ENCODE measurements around the gene LINC00305.

LINC00305 gene

GRCh38 chr18:64083916-64084315, 65.0 kb downstream of the LINC00305 start:
- Histone ChIP-seq H3K27me3 (ENCODE audit: insufficient read depth, low read length, poor library complexity, severe bottlenecking) (no peaks in the 10 kb centered on the region), H3K4me2 (ENCODE audit: low read depth, low read length, poor library complexity, severe bottlenecking) (no peak overlapping the region), H3K9me2 (replicated peaks; ENCODE audit: low read depth, low read length) (no peaks in the 10 kb centered on the region), H3K36me3 (ENCODE audit: insufficient read depth, low read length) (no peaks in the 10 kb centered on the region), H3K9ac (ENCODE audit: low read depth, low read length, poor library complexity, severe bottlenecking) (no peak overlapping the region), H4K20me1 (ENCODE audit: insufficient read depth, low read length, poor library complexity, severe bottlenecking) (no peaks in the 10 kb centered on the region), H3F3A (ENCODE audit: low read depth) (no peaks in the 10 kb centered on the region), H3K9me3 (ENCODE audit: insufficient read depth, low read depth, low read length) (no peaks in the 10 kb centered on the region), H3K79me2 (ENCODE audit: insufficient read depth, low read length) (no peaks in the 10 kb centered on the region), H3K4me3 (ENCODE audit: low read length, poor library complexity, severe bottlenecking) (no peak overlapping the region), H2AFZ (ENCODE audit: low read length) (no peak overlapping the region), H3K4me1 (ENCODE audit: insufficient read depth, low read length, poor library complexity, severe bottlenecking) (no peaks in the 10 kb centered on the region)
- TF ChIP-seq EZH2phosphoT487 (IDR thresholded peaks at IDR 0.05; ENCODE audit: borderline replicate concordance) (no peak), CTCF (conservative IDR thresholded peaks at IDR 0.05; ENCODE audit: low read length) (no peak)

- TF ChIP-seq CTCF (conservative IDR thresholded peaks at IDR 0.05; ENCODE audit: low read length) (no peak), EZH2phosphoT487 (IDR thresholded peaks at IDR 0.05; ENCODE audit: borderline replicate concordance) (no peak)
- Histone ChIP-seq H3K79me2 (ENCODE audit: insufficient read depth, low read length) (no peaks in the 10 kb centered on the region), H3K9ac (ENCODE audit: low read depth, low read length, poor library complexity, severe bottlenecking) (no peak overlapping the region), H4K20me1 (ENCODE audit: insufficient read depth, low read length, poor library complexity, severe bottlenecking) (no peaks in the 10 kb centered on the region), H3K27me3 (ENCODE audit: insufficient read depth, low read length, poor library complexity, severe bottlenecking) (no peaks in the 10 kb centered on the region), H3K4me1 (ENCODE audit: insufficient read depth, low read length, poor library complexity, severe bottlenecking) (no peaks in the 10 kb centered on the region), H3K4me2 (ENCODE audit: low read depth, low read length, poor library complexity, severe bottlenecking) (no peak overlapping the region), H3F3A (ENCODE audit: low read depth) (no peaks in the 10 kb centered on the region), H2AFZ (ENCODE audit: low read length) (no peak overlapping the region), H3K9me2 (replicated peaks; ENCODE audit: low read depth, low read length) (no peaks in the 10 kb centered on the region), H3K9me3 (ENCODE audit: insufficient read depth, low read depth, low read length) (no peaks in the 10 kb centered on the region), H3K4me3 (ENCODE audit: low read length, poor library complexity, severe bottlenecking) (no peak overlapping the region), H3K36me3 (ENCODE audit: insufficient read depth, low read length) (no peaks in the 10 kb centered on the region)
Observed at GRCh38 chr18:64082513-64082912, 66.4 kb downstream of the LINC00305 start.

- Histone ChIP-seq H2AFZ (ENCODE audit: low read length) (no peak overlapping the region), H3K27me3 (ENCODE audit: insufficient read depth, low read length, poor library complexity, severe bottlenecking) (no peaks in the 10 kb centered on the region), H4K20me1 (ENCODE audit: insufficient read depth, low read length, poor library complexity, severe bottlenecking) (no peaks in the 10 kb centered on the region), H3K4me1 (ENCODE audit: insufficient read depth, low read length, poor library complexity, severe bottlenecking) (no peaks in the 10 kb centered on the region), H3K9me3 (ENCODE audit: insufficient read depth, low read depth, low read length) (no peaks in the 10 kb centered on the region), H3F3A (ENCODE audit: low read depth) (no peaks in the 10 kb centered on the region), H3K79me2 (ENCODE audit: insufficient read depth, low read length) (no peaks in the 10 kb centered on the region), H3K4me3 (ENCODE audit: low read length, poor library complexity, severe bottlenecking) (no peak overlapping the region), H3K4me2 (ENCODE audit: low read depth, low read length, poor library complexity, severe bottlenecking) (no peak overlapping the region), H3K9me2 (replicated peaks; ENCODE audit: low read depth, low read length) (no peaks in the 10 kb centered on the region), H3K9ac (ENCODE audit: low read depth, low read length, poor library complexity, severe bottlenecking) (no peak overlapping the region), H3K36me3 (ENCODE audit: insufficient read depth, low read length) (no peaks in the 10 kb centered on the region)
- no peak for TF ChIP-seq EZH2phosphoT487 (IDR thresholded peaks at IDR 0.05; ENCODE audit: borderline replicate concordance)
- no peak for TF ChIP-seq CTCF (conservative IDR thresholded peaks at IDR 0.05; ENCODE audit: low read length)
Observed at GRCh38 chr18:64082054-64082453, 66.8 kb downstream of the LINC00305 start.
